ENCODE data around the gene LRFN2. TPM values are rescaled to one million over a fixed set of nuclear protein-coding genes. Genes with fewer than 3 reads are reported as not detected.

The LRFN2 gene
- total and polyA plus RNA-seq, 2 of the 8 experiments (the other 6 are each of a cell fraction or from before 2014, with no cell fraction given) = 2.3 TPM

DNA sequence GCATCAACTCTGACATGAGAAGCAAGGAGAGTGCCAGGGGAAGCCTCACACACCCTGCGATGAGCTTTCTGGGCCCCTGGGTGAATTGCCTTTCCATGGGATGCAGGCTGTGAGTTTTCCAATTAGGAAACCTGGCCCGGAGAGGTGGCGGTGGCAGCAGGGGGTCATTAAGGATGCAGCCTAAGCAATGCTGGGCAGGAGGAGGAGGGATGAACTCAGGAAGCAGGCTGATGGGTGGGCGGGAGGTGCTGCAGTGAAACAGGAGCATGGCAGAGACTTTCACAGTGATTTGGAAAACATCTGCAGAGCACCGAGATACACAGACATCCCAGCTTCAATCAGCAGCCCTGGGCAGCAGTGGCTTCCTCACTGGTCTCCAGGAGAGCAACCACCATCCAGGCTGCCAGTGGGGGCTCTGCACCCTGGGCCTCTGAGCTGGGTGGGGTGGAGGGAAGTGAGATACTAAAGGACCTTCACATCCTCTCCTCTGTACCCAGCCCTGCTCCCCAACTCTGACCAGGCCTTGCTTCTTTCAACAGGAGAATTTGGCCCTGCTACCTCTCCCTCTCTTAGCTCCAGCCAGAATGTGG, 44.9 kb downstream of the LRFN2 start (continued):
- no peak for TF ChIP-seq SUZ12 (IDR thresholded peaks at IDR 0.05; ENCODE audit: low read length)
- no peak for TF ChIP-seq SIRT6 (IDR thresholded peaks at IDR 0.05; ENCODE audit: low read length)
- TF ChIP-seq CREB1 (IDR thresholded peaks at IDR 0.05) = no peak

Measured in H1 (cell line).